SK-N-SH (cell line): ENCODE data around the gene TXNRD1.

ENCODE experiments used
- EP300 ChIP-seq, 2 experiments: IDR thresholded peaks; 2 replicates each; pipeline versions ENCODE4 v1.4.0 to v1.6.1; 2012; ENCODE audit warnings: borderline replicate concordance in 1 of 2, low read depth in 1 of 2, low read length in 1 of 2
- FOXJ3 ChIP-seq: sonication (generic); formaldehyde crosslinking; IDR thresholded peaks from 2 replicates; pipeline ENCODE4 v1.5.1; 2020; ENCODE audit warnings: mild to moderate bottlenecking, missing genetic modification reagents
- NRF1 ChIP-seq: IDR thresholded peaks from 2 replicates; pipeline ENCODE4 v1.6.1; 2012; ENCODE audit warnings: low read depth, mild to moderate bottlenecking, low read length
- POLR2AphosphoS5 ChIP-seq: IDR thresholded peaks from 2 replicates; pipeline ENCODE4 v1.6.1; 2012; ENCODE audit warnings: low read depth, low read length
- RAD21 ChIP-seq: IDR thresholded peaks from 2 replicates; pipeline ENCODE4 v1.6.1; 2012; ENCODE audit warnings: mild to moderate bottlenecking, low read length
- TAF1 ChIP-seq: IDR thresholded peaks from 2 replicates; pipeline ENCODE4 v1.6.1; 2012; ENCODE audit warnings: low read depth, mild to moderate bottlenecking, low read length, moderate library complexity, borderline replicate concordance
- TF ChIP-seq, protein P1 (sequence below): IDR thresholded peaks from 2 replicates; pipeline ENCODE4 v1.4.0; 2012; ENCODE audit warnings: low read depth
- TF ChIP-seq, protein P2 (sequence below): IDR thresholded peaks from 2 replicates; pipeline ENCODE4 v1.6.1; 2012; ENCODE audit warnings: mild to moderate bottlenecking, low read depth, low read length, moderate library complexity
- TF ChIP-seq, protein P3 (sequence below): IDR thresholded peaks from 2 replicates; pipeline ENCODE4; 2012
- TF ChIP-seq, protein P4 (sequence below): fragments of 200-600 bp; sonication (generic); IDR thresholded peaks from 2 replicates; pipeline ENCODE4 v1.6.1; 2017; ENCODE audit warnings: antibody characterized with exemption, mild to moderate bottlenecking, moderate library complexity

DNA sequence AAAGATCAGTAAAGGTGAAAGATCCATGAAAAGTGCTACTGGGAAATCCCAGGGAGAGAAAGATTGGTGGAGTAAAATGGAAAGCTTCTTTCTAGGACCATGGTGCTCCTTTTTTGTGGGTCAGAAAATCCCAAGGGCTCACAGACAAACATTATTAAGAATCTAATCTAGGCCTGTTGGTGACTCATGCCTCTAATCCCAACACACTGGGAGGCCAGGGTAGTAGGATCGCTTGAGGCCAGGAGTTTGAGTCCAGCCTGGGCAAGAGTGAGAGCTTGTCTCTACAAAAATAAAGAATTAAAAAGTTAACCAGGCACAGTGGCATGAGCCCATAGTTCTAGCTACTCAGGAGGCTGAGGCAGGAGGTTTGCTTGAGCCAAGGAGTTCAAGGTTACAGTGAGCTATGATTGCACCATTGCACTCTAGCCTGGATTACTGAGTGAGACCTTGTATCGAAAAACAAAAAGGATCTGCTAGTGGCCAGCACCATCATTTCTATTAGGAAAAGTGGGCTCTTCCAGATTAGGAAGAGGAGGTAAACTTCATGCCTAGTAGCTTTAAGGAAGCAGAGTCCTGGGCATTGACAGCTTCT is 43.0 kb downstream of the TXNRD1 start:
- no peak for TF ChIP-seq NRF1
- TF ChIP-seq, protein P1, sequence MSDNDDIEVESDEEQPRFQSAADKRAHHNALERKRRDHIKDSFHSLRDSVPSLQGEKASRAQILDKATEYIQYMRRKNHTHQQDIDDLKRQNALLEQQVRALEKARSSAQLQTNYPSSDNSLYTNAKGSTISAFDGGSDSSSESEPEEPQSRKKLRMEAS: no peak
- TF ChIP-seq, protein P2, sequence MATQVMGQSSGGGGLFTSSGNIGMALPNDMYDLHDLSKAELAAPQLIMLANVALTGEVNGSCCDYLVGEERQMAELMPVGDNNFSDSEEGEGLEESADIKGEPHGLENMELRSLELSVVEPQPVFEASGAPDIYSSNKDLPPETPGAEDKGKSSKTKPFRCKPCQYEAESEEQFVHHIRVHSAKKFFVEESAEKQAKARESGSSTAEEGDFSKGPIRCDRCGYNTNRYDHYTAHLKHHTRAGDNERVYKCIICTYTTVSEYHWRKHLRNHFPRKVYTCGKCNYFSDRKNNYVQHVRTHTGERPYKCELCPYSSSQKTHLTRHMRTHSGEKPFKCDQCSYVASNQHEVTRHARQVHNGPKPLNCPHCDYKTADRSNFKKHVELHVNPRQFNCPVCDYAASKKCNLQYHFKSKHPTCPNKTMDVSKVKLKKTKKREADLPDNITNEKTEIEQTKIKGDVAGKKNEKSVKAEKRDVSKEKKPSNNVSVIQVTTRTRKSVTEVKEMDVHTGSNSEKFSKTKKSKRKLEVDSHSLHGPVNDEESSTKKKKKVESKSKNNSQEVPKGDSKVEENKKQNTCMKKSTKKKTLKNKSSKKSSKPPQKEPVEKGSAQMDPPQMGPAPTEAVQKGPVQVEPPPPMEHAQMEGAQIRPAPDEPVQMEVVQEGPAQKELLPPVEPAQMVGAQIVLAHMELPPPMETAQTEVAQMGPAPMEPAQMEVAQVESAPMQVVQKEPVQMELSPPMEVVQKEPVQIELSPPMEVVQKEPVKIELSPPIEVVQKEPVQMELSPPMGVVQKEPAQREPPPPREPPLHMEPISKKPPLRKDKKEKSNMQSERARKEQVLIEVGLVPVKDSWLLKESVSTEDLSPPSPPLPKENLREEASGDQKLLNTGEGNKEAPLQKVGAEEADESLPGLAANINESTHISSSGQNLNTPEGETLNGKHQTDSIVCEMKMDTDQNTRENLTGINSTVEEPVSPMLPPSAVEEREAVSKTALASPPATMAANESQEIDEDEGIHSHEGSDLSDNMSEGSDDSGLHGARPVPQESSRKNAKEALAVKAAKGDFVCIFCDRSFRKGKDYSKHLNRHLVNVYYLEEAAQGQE: no peak
- TF ChIP-seq, protein P3, sequence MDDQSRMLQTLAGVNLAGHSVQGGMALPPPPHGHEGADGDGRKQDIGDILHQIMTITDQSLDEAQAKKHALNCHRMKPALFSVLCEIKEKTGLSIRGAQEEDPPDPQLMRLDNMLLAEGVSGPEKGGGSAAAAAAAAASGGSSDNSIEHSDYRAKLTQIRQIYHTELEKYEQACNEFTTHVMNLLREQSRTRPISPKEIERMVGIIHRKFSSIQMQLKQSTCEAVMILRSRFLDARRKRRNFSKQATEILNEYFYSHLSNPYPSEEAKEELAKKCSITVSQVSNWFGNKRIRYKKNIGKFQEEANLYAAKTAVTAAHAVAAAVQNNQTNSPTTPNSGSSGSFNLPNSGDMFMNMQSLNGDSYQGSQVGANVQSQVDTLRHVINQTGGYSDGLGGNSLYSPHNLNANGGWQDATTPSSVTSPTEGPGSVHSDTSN: no peak
- no peak for TF ChIP-seq FOXJ3
- no peak for TF ChIP-seq TAF1
- TF ChIP-seq POLR2AphosphoS5: no peak
- TF ChIP-seq RAD21: no peak
- TF ChIP-seq, protein P4, sequence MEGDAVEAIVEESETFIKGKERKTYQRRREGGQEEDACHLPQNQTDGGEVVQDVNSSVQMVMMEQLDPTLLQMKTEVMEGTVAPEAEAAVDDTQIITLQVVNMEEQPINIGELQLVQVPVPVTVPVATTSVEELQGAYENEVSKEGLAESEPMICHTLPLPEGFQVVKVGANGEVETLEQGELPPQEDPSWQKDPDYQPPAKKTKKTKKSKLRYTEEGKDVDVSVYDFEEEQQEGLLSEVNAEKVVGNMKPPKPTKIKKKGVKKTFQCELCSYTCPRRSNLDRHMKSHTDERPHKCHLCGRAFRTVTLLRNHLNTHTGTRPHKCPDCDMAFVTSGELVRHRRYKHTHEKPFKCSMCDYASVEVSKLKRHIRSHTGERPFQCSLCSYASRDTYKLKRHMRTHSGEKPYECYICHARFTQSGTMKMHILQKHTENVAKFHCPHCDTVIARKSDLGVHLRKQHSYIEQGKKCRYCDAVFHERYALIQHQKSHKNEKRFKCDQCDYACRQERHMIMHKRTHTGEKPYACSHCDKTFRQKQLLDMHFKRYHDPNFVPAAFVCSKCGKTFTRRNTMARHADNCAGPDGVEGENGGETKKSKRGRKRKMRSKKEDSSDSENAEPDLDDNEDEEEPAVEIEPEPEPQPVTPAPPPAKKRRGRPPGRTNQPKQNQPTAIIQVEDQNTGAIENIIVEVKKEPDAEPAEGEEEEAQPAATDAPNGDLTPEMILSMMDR: no peak
- TF ChIP-seq EP300 (IDR thresholded peaks at IDR 0.05; ENCODE audit: borderline replicate concordance in 1 of 2, low read depth in 1 of 2, low read length in 1 of 2): no peak
